ENCODE measurements around the gene SMAD3.

Gene SMAD3

DNA sequence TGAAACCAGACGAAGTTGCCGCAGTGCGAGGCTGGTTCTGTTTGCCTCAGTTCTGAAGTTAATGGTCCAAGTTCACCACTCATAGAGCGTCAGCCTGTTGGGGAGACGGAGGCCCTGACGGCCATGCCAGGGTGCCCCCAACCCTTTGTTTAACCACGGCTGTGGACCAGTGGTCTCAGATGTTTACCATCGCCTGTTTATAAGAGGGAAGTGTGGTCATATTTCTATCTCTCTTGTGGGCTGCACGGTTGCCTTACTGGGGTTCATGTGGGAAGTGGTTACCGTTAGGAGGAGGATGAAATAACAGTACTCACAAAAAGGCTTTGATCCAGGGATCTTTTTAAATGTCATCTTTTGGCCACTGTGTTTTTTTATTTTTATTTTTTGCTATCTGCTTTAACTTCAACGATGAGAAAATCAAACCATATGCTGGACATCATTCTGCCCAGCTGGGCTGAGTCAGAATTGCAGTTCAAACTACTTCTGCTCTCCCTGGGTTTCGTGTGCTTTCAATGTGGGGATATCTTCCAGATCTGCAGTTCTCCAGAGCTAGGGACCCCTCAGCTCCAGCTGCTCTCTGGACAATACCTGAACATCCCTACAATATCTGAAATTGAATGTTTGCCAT is 17.8 kb downstream of the SMAD3 start:
- DNase-seq (ENCODE audit: low spot score in 2 of 2), result no peak
- H3K36me3 Mint-ChIP-seq (ENCODE audit: insufficient read depth), result peaks cover 12% of the 10 kb centered on the region
- H3K27me3 Mint-ChIP-seq, result no peaks in the 10 kb centered on the region
- no peak for ATAC-seq (replicated peaks; ENCODE audit: extremely low read depth, poor library complexity, severe bottlenecking)
- peak overlapping the region; percentile 76 for H3K4me3 Mint-ChIP-seq
- no peaks in the 10 kb centered on the region for H3K9me3 Mint-ChIP-seq
- peak overlapping the region; percentile 93 for H3K27ac Mint-ChIP-seq (ENCODE audit: low read depth)
- peaks cover 90% of the 10 kb centered on the region for H3K4me1 Mint-ChIP-seq

DNA sequence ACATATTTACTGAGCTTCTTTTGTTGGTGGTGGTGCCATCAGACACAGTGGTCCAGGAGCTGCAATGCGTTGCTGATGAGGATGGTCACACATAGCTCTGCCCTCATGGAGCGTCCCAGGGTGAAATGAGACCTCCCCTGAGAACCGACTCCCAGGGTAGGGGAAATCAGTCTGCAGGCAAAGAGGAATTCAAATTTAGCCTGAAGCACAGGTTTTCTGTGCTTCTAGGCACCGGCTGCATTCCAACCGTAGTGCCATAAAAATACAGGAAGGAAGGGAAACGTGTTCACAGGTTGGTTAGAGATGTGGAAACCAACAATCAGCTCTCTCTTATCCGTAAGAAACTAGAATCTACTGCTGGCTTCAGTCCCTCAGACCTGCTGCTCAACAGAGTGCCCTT is 19.2 kb downstream of the SMAD3 start:
- Mint-ChIP-seq H3K27ac (ENCODE audit: low read depth) (peak overlapping the region; percentile 69), H3K36me3 (ENCODE audit: insufficient read depth) (peaks cover 10% of the 10 kb centered on the region), H3K4me1 (peaks cover 97% of the 10 kb centered on the region)

DNA sequence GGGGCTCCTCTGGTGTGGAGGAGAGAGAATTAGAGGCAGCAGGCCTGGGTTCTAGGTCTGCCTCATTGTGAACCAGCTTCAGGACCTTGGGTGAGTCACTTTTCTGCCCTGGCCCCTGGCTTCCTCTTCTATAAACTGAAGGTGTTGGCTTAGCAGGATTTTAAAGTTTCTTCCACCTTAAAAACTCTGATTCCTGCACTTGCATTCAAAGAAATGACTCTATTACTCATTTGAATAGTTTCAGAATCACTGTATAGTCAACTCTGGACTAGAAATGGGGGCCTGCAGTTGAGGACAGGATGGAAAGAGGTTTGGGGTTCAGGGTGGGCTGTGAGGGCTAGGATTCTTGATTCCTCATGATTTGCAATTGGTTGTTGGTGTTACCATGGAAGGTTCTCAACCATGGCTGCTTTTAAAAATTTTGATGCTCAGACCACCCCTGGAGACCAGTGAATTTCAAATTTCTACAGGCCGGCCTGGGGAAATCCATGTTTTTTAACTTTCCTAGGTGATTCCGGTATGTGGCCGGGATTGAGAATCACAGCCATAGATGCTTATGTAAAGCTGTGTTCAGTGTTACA is 19.9 kb downstream of the SMAD3 start:
- DNase-seq (ENCODE audit: low spot score in 2 of 2) (no peak), ATAC-seq (replicated peaks; ENCODE audit: extremely low read depth, poor library complexity, severe bottlenecking) (peak; percentile 4)
- H3K4me1 Mint-ChIP-seq, result peaks cover 97% of the 10 kb centered on the region
- peak overlapping the region; percentile 69 for H3K27ac Mint-ChIP-seq (ENCODE audit: low read depth)
- no peaks in the 10 kb centered on the region for H3K9me3 Mint-ChIP-seq
- peak overlapping the region; percentile 76 for H3K4me3 Mint-ChIP-seq
- H3K27me3 Mint-ChIP-seq, result no peaks in the 10 kb centered on the region
- peaks cover 10% of the 10 kb centered on the region for H3K36me3 Mint-ChIP-seq (ENCODE audit: insufficient read depth)

More for the DNA sequence above, 19.2 kb downstream of the SMAD3 start:
- no peaks in the 10 kb centered on the region for H3K27me3 Mint-ChIP-seq
- no peak for DNase-seq (ENCODE audit: low spot score in 2 of 2)
- no peaks in the 10 kb centered on the region for H3K9me3 Mint-ChIP-seq
- no peak for ATAC-seq (replicated peaks; ENCODE audit: extremely low read depth, poor library complexity, severe bottlenecking)
- H3K4me3 Mint-ChIP-seq, result peak overlapping the region; percentile 76

DNA sequence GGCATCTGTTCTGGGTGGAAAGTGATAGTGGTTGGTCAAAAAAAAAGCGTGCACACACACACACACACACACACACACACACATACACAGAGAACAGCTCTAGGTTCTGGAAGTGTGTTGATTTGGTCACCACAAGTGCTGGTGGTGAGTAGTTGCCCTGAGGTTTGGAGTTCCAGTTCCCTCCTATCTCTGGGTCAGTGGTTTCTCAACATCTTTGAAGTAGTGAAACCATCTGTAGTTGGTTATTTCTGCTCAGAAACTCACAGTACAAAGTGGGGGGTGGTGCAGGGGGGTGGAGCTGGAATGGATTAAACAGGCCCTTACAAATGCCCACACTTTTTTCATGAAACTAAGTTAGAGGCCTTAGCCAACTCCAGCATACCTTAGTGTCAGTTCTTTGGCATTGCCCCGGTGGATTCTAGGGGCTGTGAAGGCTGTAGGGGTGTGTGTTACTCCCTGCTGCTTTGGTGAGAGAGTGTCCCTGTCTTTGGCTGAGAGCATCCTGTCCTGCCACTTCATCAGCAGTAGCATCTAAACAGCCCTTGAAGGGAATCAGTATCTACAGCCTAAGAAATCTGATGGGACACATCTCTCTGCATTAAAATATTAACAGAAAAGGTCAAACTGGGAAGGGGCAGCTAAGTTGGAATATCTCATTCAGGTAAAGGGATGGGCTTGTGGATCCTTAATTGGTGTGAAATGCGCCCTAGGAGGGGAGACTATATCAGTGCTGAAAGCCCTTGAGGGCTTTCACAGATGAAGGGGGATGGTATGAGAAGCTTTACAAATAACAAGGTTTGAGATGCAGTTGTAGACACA is 20.6 kb downstream of the SMAD3 start:
- ATAC-seq (replicated peaks; ENCODE audit: extremely low read depth, poor library complexity, severe bottlenecking) (peak; percentile 48), DNase-seq (ENCODE audit: low spot score in 2 of 2) (no peak)
- peak overlapping the region; percentile 76 for H3K4me3 Mint-ChIP-seq
- peaks cover 12% of the 10 kb centered on the region for H3K36me3 Mint-ChIP-seq (ENCODE audit: insufficient read depth)
- peaks cover 97% of the 10 kb centered on the region for H3K4me1 Mint-ChIP-seq
- H3K9me3 Mint-ChIP-seq, result no peaks in the 10 kb centered on the region
- peak overlapping the region; percentile 69 for H3K27ac Mint-ChIP-seq (ENCODE audit: low read depth)
- H3K27me3 Mint-ChIP-seq, result no peaks in the 10 kb centered on the region

DNA sequence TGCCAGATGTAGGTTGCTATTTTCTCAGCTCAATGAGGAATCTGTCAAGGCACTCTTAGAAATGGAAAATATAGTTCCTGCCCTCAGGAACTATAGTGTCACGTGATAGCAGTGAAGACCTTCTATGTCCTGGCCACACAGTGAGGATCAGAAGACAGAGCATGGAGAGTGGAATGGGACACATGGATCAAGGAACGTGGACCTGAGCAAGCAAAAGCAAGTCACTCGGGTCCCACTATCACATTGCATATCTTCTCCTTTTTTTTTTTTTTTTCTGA is 21.2 kb downstream of the SMAD3 start:
- Mint-ChIP-seq H3K36me3 (ENCODE audit: insufficient read depth) (peaks cover 14% of the 10 kb centered on the region), H3K9me3 (no peaks in the 10 kb centered on the region), H3K4me3 (peak overlapping the region; percentile 76), H3K27ac (ENCODE audit: low read depth) (peak overlapping the region; percentile 30), H3K27me3 (no peaks in the 10 kb centered on the region), H3K4me1 (peaks cover 97% of the 10 kb centered on the region)
- no peak for DNase-seq (ENCODE audit: low spot score in 2 of 2)
- no peak for ATAC-seq (replicated peaks; ENCODE audit: extremely low read depth, poor library complexity, severe bottlenecking)

DNA sequence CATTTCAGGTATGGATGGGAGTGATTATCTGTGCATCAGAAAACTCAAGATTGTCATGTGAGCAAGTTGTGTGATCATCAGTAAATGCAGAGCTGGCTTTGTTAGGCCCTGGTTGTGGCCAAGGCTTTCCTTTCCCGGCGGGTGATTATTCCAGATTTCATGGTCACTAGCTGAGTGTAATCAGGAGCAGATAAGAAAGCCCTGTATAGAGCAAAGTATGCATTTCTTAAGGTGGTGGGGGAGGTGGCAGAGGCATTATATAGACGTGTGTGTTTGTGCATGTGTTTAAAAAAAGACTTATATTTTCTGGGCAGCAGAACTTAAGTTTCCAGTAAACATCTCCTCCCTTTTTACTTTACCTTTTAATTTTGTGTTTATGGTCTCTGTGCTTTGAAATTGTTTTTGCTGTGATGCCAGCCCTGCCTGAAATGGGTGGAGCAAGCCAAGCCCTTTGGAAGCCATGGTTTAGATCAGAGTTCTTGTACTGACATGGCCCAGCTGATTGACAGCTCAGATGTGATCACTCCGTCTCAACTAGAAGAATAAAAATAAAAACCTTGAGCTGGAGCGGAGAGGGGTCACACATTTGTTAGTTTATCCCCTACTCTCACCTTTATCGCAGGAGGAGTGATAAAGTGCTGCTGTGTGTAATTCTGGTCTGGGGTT is 22.2 kb downstream of the SMAD3 start:
- Mint-ChIP-seq H3K36me3 (ENCODE audit: insufficient read depth) (peaks cover 16% of the 10 kb centered on the region), H3K27ac (ENCODE audit: low read depth) (peak overlapping the region; percentile 30), H3K9me3 (no peaks in the 10 kb centered on the region), H3K27me3 (no peaks in the 10 kb centered on the region), H3K4me3 (no peak overlapping the region), H3K4me1 (peaks cover 96% of the 10 kb centered on the region)
- DNase-seq (ENCODE audit: low spot score in 2 of 2) (no peak), ATAC-seq (replicated peaks; ENCODE audit: extremely low read depth, poor library complexity, severe bottlenecking) (no peak)

DNA sequence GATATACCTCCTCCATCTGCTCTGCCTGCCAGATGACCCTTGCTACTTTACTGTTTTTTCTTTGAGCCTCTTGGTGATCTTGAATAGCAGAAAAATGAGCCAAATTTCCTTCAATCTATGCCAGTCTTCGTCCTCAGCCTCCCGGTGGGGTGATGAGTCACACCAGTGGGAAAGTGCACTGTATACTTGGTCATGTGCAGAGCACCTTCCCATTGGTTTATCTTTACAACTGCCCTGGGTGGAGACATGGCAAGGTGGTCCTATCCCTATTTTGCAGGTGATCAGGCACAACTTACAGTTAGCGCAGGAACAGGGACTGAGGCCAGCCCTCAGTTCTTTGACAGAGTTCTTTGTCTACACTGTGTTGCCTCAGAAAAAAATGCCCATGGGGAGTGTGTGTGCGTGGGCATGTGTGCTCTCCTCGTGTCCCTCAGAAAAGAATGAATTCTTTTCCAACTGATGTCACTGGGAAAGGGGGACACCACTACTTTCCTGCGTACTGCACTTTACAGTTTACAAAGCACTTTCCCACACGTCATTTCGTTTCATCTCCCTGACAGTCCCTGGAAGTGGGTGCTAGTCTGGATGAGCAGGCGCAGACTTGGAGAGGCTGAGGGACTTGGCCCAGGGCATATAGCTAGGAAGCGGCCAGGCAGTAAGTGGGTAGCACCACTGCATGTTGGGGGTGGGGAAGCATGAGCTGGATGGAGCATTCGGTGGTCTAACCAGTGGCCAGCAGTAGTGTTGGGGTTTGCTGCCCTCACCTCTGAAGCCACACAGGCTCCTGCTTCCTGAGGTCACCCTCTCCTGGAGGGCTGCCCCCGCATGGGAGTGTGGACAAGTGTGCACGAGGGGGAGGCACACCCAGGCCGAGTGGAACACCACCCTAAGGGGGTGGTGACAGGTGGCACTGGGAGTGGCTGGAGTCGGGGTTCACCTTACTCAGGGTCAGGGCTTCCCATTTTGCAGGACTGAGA is 24.1 kb downstream of the SMAD3 start:
- H3K4me1 Mint-ChIP-seq, result peaks cover 93% of the 10 kb centered on the region
- H3K27ac Mint-ChIP-seq (ENCODE audit: low read depth), result peak overlapping the region; percentile 35
- H3K27me3 Mint-ChIP-seq, result no peaks in the 10 kb centered on the region
- H3K4me3 Mint-ChIP-seq, result peak overlapping the region; percentile 29
- no peak for DNase-seq (ENCODE audit: low spot score in 2 of 2)
- H3K9me3 Mint-ChIP-seq, result no peaks in the 10 kb centered on the region
- peaks cover 12% of the 10 kb centered on the region for H3K36me3 Mint-ChIP-seq (ENCODE audit: insufficient read depth)
- ATAC-seq (replicated peaks; ENCODE audit: extremely low read depth, poor library complexity, severe bottlenecking), result no peak

DNA sequence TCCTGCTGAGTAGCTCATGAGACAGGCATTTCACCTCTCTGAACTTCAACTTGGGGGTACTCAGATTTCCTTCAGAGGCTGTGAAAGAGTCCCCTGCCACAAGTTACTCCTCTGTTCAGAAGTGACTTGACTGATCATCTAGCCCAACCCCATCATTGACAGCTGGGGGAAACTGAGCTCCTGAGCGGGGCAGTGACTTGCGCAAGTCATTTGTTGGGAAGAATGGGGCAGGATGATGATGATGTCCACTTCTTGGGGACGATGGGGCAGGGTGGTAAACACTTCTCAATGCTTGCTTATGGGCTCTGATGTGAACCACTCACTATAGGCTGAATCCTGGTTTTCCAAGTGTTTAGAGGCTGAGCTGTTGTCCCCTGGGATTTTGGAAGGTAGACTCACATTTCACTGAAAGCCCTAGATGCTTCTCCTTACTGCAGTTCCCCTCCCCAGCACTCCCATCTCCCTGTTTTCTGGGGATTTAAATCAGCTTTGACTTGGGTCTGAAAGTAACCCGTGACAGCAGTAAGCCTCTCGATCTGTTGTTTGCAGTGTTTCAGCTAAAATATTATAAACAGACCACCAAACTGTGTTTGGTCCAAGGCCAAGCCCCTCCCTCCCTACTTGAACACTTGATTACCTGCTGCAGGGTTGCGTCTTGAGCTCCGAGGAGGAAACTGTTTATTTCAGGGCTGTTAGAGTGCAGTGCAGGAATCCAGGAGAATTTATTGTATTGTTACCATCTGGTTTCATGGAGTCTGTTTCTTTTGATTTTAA is 25.1 kb downstream of the SMAD3 start:
- Mint-ChIP-seq H3K9me3 (no peaks in the 10 kb centered on the region), H3K27ac (ENCODE audit: low read depth) (peak overlapping the region; percentile 95), H3K4me3 (peak overlapping the region; percentile 73), H3K27me3 (no peaks in the 10 kb centered on the region), H3K36me3 (ENCODE audit: insufficient read depth) (peaks cover 12% of the 10 kb centered on the region), H3K4me1 (peaks cover 92% of the 10 kb centered on the region)
- DNase-seq (ENCODE audit: low spot score in 2 of 2) (no peak), ATAC-seq (replicated peaks; ENCODE audit: extremely low read depth, poor library complexity, severe bottlenecking) (no peak)

DNA sequence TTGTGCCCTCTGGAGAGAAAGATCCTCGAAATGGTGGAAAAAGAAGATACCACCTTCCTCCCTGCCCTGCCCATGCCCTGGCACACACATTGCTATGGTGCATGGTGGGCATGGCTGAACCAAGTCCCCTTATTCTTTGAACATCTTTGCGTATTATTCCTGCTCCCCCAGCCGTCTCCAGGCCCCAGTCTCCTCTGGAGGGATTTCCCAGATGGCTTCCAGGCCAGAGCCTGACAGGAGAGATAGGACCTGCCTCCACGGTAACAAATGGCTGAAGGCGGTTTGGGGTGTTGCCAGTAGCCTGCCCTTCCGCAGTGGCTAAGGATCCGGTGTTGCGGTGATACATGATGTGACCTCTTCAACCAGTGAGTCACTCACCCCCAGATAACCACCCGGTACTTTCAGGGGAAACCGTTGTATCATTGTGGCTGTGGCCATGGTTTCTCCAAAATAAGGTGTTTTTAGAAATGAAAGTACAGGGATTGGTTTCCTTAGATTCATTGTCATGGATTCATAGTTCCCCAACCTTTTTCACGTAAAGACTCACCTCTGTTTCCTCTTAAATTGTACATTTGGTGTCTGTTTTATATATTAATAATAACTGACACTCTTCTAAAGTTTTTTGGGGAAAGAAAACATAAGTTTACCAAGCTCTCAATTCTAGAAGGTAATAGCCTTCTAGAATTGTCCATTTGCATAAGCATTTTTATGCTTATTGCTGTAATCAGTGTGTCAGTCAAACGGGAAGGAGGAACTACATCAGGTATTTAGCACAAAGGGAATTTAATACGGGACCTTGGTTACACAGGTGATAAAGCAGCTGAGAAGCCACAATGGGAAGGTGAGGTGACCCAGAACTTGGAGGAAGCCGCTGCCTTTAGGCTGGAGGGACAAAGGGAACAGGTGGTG is 25.9 kb downstream of the SMAD3 start:
- ATAC-seq (replicated peaks; ENCODE audit: extremely low read depth, poor library complexity, severe bottlenecking), result peak; percentile 96

DNA sequence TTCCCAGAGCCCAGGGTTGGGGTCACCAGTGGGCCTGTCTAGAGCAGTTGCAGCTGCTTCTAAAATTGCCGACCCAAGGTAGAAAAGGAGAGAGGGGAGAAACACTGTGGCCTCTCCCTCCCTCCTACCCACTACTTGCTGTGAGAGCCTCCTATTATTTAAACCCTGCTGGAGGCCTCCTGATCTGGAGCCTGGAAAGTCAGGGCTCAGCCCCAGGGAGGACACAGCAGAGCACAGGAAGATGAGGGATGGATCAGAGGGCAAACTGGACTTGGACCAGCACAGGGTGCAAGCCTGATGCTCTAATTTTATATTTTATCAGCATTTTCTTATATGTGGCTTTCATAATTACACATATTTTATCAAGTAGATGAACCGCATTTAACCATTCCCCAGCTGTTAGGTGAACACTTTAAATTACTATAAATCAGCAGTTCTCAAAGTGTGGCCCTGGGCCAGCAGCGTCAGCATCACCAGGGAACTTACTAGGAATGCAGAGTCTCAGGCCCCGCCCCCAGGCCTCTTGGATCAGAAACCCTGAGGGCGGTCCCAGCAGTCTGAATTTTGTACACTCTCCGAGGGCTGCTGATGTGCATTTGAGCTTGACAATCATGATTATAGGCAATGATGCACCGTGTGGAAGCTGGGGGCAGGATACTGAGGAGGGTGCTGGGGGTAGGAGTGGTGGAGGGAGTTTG is 26.7 kb downstream of the SMAD3 start:
- peak overlapping the region; percentile 95 for H3K27ac Mint-ChIP-seq (ENCODE audit: low read depth)
- H3K9me3 Mint-ChIP-seq, result no peaks in the 10 kb centered on the region
- DNase-seq (ENCODE audit: low spot score in 2 of 2) (no peak), ATAC-seq (replicated peaks; ENCODE audit: extremely low read depth, poor library complexity, severe bottlenecking) (no peak)
- H3K36me3 Mint-ChIP-seq (ENCODE audit: insufficient read depth), result peaks cover 15% of the 10 kb centered on the region
- peaks cover 92% of the 10 kb centered on the region for H3K4me1 Mint-ChIP-seq
- H3K27me3 Mint-ChIP-seq, result no peaks in the 10 kb centered on the region
- H3K4me3 Mint-ChIP-seq, result peak overlapping the region; percentile 73

More for the DNA sequence above, 25.9 kb downstream of the SMAD3 start:
- peak; percentile 48 to 67 for DNase-seq (ENCODE audit: low spot score in 2 of 2)
- peak overlapping the region; percentile 73 for H3K4me3 Mint-ChIP-seq
- peaks cover 92% of the 10 kb centered on the region for H3K4me1 Mint-ChIP-seq
- H3K9me3 Mint-ChIP-seq, result no peaks in the 10 kb centered on the region
- peak overlapping the region; percentile 95 for H3K27ac Mint-ChIP-seq (ENCODE audit: low read depth)
- H3K36me3 Mint-ChIP-seq (ENCODE audit: insufficient read depth), result peaks cover 15% of the 10 kb centered on the region
- no peaks in the 10 kb centered on the region for H3K27me3 Mint-ChIP-seq

All from central memory CD8-positive, alpha-beta T cell (primary cell).